Stomach (tissue), 9 donors: ENCODE data around the gene PNPLA4. TPM values are rescaled to one million over a fixed set of nuclear protein-coding genes. Genes with fewer than 3 reads are reported as not detected.

Source experiments
- DNase-seq, 2 donors: peaks; one replicate each; pipeline versions ENCODE4 v3.0.0 to v3.0.0-alpha.2; 2013 to 2019
- H3K27ac ChIP-seq, 5 donors: fragments of 200-600 bp in 4 of 5; sonication (generic) in 4 of 5; one replicate each; pipeline ENCODE4 v1.5.1; 2013 to 2019; ENCODE audit warnings: mild to moderate bottlenecking in 1 of 5, moderate library complexity in 1 of 5
- H3K27me3 ChIP-seq, 3 donors: fragments of 200-600 bp; sonication (generic); one replicate each; pipeline ENCODE4 v1.5.1; 2017 to 2019; ENCODE audit warnings: mixed run types in 1 of 3
- H3K36me3 ChIP-seq, 4 donors: fragments of 200-600 bp; sonication (generic); 1 replicate in 3 of 4; 2 replicates in 1 of 4; pipeline ENCODE4 v1.5.1; 2016 to 2019
- H3K4me1 ChIP-seq, 4 donors: fragments of 200-600 bp; sonication (generic); one replicate each; pipeline ENCODE4 v1.5.1; 2016 to 2019
- H3K4me3 ChIP-seq, 4 donors: fragments of 200-600 bp; sonication (generic) in 3 of 4; one replicate each; pipeline ENCODE4 v1.5.1; 2016 to 2019; ENCODE audit warnings: mild to moderate bottlenecking in 1 of 4
- H3K9me3 ChIP-seq, 4 donors: fragments of 200-600 bp; sonication (generic); one replicate each; pipeline ENCODE4 v1.5.1; 2016 to 2019
- EP300 ChIP-seq: sonication (generic); formaldehyde crosslinking; IDR thresholded peaks from one replicate; pipeline ENCODE4 v1.6.1; 2017; ENCODE audit warnings: antibody characterized with exemption
- POLR2A ChIP-seq, 4 donors: fragments of 450-650 bp; IDR thresholded peaks; one replicate each; pipeline ENCODE4 v1.6.1; 2016; ENCODE audit warnings: antibody characterized with exemption in 4 of 4, control low read depth in 2 of 4, mild to moderate bottlenecking in 1 of 4, moderate library complexity in 1 of 4
- POLR2AphosphoS5 ChIP-seq, 3 donors: sonication (generic); formaldehyde crosslinking; IDR thresholded peaks; one replicate each; pipeline ENCODE4 v1.6.1; 2016; ENCODE audit warnings: antibody characterized with exemption in 3 of 3
- WGBS, 5 donors: extraction: QIAGEN DNeasy Blood & Tissue Kit in 3 of 5; methylation state at CpG; one replicate each; pipeline versions ENCODE4 v1.1.5 to v1.1.7; 2013 to 2018; 5-methylcytosine and 5-hydroxymethylcytosine counted together
- intact Hi-C: fragments of 100-400 bp; cut with DNase I; formaldehyde crosslinking; loops from one replicate; pipeline ENCODE4 v1.15.1; 2023; ENCODE audit warnings: low total_unique reads
- polyA plus RNA-seq, 3 donors: library from polyadenylated mRNA; stranded (reverse); fragments of 200-250 nt; gene quantifications; one replicate each; pipeline ENCODE4 v1.2.3, GENCODE V29; 2013
- total RNA-seq, 5 donors: library from RNA; depleted of rRNA; stranded (reverse); fragments of >200 nt; gene quantifications; one replicate each; pipeline versions ENCODE4 v1.1.0 to v1.2.3, GENCODE V29; 2014 to 2016
- TF ChIP-seq, protein P1 (sequence below), 7 experiments: fragments of 450-650 bp in 4 of 7; fragments of 200-600 bp in 3 of 7; sonication (generic) in 3 of 7; IDR thresholded peaks; one replicate each; pipeline ENCODE4 v1.5.1; 2016 to 2019; ENCODE audit warnings: antibody characterized with exemption in 7 of 7, control low read depth in 2 of 7, mild to moderate bottlenecking in 1 of 7
- donor health status: healthy with polysubstance abuse.
- donor health status: Bipolar disorder and iron deficiency.
- donor health status: healthy.

Gene PNPLA4
- total and polyA plus RNA-seq, 8 donors = 1.4 to 28.6 (median 14.0) TPM; not detected in 1

DNA sequence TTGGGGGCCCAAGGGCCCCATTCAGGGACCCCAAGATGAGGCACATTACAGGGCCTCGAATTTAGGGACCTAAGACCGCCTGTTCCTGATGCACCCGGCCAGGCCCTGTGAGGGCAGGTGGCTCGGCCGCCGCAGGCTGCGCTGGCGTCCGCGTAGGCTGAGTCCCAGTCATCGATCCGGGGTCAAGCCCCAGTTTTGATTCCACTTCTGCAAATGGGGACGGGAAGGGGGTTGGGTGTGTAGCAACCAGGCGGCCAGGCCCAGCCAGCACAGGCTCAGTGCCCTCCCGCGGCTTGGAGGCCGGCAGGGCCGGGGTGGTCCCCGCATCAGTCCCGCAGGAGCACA is 327 bp downstream of the PNPLA4 start:
- Histone ChIP-seq H3K36me3 (peaks cover 0 to 21% (median 6%) of the 10 kb centered on the region in 4 donors), H3K27me3 (no peaks in the 10 kb centered on the region), H3K4me3 (peak overlapping the region; percentile 47 to 65 (median 56)), H3K27ac (peak overlapping the region; percentile 78 to 89 (median 85)), H3K4me1 (peaks cover 0 to 18% (median 11%) of the 10 kb centered on the region in 4 donors), H3K9me3 (no peaks in the 10 kb centered on the region)
- DNase-seq = no peak
- TF ChIP-seq POLR2A (IDR thresholded peaks at IDR 0.05) = no peak
- TF ChIP-seq, protein P1, sequence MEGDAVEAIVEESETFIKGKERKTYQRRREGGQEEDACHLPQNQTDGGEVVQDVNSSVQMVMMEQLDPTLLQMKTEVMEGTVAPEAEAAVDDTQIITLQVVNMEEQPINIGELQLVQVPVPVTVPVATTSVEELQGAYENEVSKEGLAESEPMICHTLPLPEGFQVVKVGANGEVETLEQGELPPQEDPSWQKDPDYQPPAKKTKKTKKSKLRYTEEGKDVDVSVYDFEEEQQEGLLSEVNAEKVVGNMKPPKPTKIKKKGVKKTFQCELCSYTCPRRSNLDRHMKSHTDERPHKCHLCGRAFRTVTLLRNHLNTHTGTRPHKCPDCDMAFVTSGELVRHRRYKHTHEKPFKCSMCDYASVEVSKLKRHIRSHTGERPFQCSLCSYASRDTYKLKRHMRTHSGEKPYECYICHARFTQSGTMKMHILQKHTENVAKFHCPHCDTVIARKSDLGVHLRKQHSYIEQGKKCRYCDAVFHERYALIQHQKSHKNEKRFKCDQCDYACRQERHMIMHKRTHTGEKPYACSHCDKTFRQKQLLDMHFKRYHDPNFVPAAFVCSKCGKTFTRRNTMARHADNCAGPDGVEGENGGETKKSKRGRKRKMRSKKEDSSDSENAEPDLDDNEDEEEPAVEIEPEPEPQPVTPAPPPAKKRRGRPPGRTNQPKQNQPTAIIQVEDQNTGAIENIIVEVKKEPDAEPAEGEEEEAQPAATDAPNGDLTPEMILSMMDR (IDR thresholded peaks at IDR 0.05) = no peak
- no peak for TF ChIP-seq EP300
- TF ChIP-seq POLR2AphosphoS5 (IDR thresholded peaks at IDR 0.05) = no peak
- WGBS, 5 donors = 9 to 12% (median 10%) methylated on average over 20 of the region's 20 CpGs; no CpG with 5 or more reads in 2 of the 5 donors
- intact Hi-C loops = no loop called here

DNA sequence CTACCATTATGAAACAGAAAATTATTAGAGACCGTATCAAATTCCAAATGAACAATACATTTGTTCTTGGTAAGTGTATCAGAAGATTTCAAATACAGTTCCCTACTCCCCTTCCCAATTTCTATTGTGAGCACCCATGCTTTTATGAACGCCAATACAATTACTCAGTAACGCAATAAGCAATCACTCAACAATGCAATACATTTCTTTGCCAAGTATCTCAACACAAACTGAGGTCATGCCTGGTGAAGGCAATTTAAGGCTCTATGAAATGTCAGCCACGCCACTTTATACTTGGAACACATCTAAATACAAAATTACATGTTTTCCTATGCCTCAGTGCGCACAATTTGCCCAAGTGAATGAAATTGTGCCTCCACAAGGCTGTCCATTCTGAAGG is 712 bp downstream of the PNPLA4 start:
- peaks cover 0 to 25% (median 10%) of the 10 kb centered on the region in 4 donors for H3K36me3 ChIP-seq
- peaks cover 0 to 18% (median 11%) of the 10 kb centered on the region in 4 donors for H3K4me1 ChIP-seq
- no peak for DNase-seq
- intact Hi-C loops = no loop called here
- no peak for TF ChIP-seq EP300
- TF ChIP-seq POLR2AphosphoS5 (IDR thresholded peaks at IDR 0.05) = no peak
- no peak for TF ChIP-seq POLR2A (IDR thresholded peaks at IDR 0.05)
- TF ChIP-seq, protein P1 (IDR thresholded peaks at IDR 0.05) = no peak
- peak overlapping the region; percentile 78 to 89 (median 85) for H3K27ac ChIP-seq
- H3K9me3 ChIP-seq = no peaks in the 10 kb centered on the region
- H3K4me3 ChIP-seq = peak overlapping the region; percentile 47 to 65 (median 56)
- no peaks in the 10 kb centered on the region for H3K27me3 ChIP-seq
- 63 to 87% (median 73%) methylated on average over 5 of the region's 5 CpGs for WGBS, 5 donors

DNA sequence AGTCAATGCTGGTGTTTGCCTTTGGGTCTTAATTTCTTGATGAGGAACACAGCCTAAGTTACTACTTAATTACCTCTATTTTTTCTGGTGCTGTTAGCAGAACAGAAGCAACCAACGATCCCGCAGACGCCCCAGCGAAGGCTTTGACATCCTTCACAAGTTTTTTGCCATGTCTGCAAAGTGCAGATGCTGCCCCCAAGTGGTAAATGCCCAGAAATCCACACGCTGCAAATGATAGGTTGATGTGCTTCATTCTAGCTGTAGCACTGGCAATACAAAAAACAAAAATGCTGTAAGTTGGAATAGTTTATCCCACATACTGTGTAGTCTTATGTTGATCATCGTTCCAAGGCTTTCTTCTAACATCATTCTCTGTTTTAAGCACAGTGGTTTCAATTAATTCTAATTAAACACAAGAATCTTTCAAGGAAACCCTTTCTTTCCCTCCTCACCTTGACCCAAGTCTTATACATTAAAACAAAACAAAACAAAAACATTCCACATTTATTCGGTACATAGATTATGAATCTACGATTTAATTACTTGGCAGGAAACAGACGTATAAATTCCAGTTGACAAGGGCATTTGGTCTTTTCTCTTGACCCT is 1.2 kb downstream of the PNPLA4 start:
- Histone ChIP-seq H3K27me3 (no peaks in the 10 kb centered on the region), H3K9me3 (no peaks in the 10 kb centered on the region), H3K27ac (no peak overlapping the region), H3K4me1 (peaks cover 0 to 18% (median 11%) of the 10 kb centered on the region in 4 donors), H3K4me3 (peak overlapping the region in 1 of 4 donors; percentile 65), H3K36me3 (peaks cover 0 to 30% (median 15%) of the 10 kb centered on the region in 4 donors)
- intact Hi-C loops = no loop called here
- no peak for TF ChIP-seq EP300
- TF ChIP-seq, protein P1 (IDR thresholded peaks at IDR 0.05) = peak in 4 of 7 experiments; percentile 15 to 69 (median 49)
- WGBS, 5 donors = 9 to 31% (median 19%) methylated on average over 8 to 9 of the region's 9 CpGs
- peak; percentile 63 to 90 for DNase-seq

DNA sequence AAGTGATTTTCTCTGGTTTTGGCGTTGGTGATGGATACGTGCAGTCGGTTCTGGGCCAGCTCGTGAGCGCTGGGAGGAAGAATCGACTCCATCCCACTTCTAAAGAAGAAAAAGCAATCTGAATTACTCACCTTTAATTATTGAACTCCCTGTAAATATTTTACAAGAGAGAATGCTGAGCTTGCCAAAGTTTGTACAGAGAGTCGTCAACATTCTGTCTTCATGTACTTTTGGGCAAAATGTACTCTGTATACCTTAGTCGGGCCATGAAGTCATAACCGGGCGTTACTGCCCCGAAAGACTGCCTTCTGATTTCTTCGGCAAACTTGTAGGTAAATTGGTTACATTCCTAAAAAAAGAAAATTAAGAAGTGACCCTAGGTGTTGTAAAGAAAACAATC is 5.5 kb downstream of the PNPLA4 start:
- TF ChIP-seq POLR2A (IDR thresholded peaks at IDR 0.05) (no peak), POLR2AphosphoS5 (IDR thresholded peaks at IDR 0.05) (no peak), EP300 (no peak)
- TF ChIP-seq, protein P1 (IDR thresholded peaks at IDR 0.05) = no peak
- Histone ChIP-seq H3K9me3 (no peaks in the 10 kb centered on the region), H3K4me1 (peaks cover 0 to 9% (median 4%) of the 10 kb centered on the region in 4 donors), H3K36me3 (peaks cover 0 to 66% (median 42%) of the 10 kb centered on the region in 4 donors), H3K4me3 (no peak overlapping the region), H3K27me3 (no peaks in the 10 kb centered on the region), H3K27ac (no peak overlapping the region)
- intact Hi-C loops = no loop called here
- 96 to 98% (median 96%) methylated on average over 12 of the region's 12 CpGs for WGBS, 5 donors
- no peak for DNase-seq
